ENCODE results near the gene DNAH12.

Gene DNAH12

GRCh38 chr3:57559526-57559925, 15.4 kb upstream of the DNAH12 start:
- no peak for DNase-seq (ENCODE audit: low read depth)

GRCh38 chr3:57557085-57557537, 13.0 kb upstream of the DNAH12 start:
- no peak for TF ChIP-seq CTCF (IDR thresholded peaks at IDR 0.05; ENCODE audit: low read depth, low read length, missing control alignments)
- DNase-seq (ENCODE audit: low read depth), result no peak
- in situ Hi-C loops (cut with HindIII; ENCODE audit: low sequenced_read_pairs), result no loop called here
- H3K4me3 ChIP-seq (ENCODE audit: low read depth, low read length), result peak overlapping the region; percentile 67

More at GRCh38 chr3:57559526-57559925, 15.4 kb upstream of the DNAH12 start:
- no peak for TF ChIP-seq CTCF (IDR thresholded peaks at IDR 0.05; ENCODE audit: low read depth, low read length, missing control alignments)
- no peak overlapping the region for H3K4me3 ChIP-seq (ENCODE audit: low read depth, low read length)
- in situ Hi-C loops (cut with HindIII; ENCODE audit: low sequenced_read_pairs), result no loop called here

- peak overlapping the region; percentile 67 for H3K4me3 ChIP-seq (ENCODE audit: low read depth, low read length)
- no peak for TF ChIP-seq CTCF (IDR thresholded peaks at IDR 0.05; ENCODE audit: low read depth, low read length, missing control alignments)
- in situ Hi-C loops (cut with HindIII; ENCODE audit: low sequenced_read_pairs), result no loop called here
- no peak for DNase-seq (ENCODE audit: low read depth)
Observed at GRCh38 chr3:57556459-57557084, 12.4 kb upstream of the DNAH12 start.

GRCh38 chr3:57555738-57556458, 11.8 kb upstream of the DNAH12 start, which contains the start of gene PDE12:
Gene PDE12, plus strand, starts transcription at chr3:57556274. Its CDS starts 106 bp downstream, at chr3:57556380.
- in situ Hi-C loops (cut with HindIII; ENCODE audit: low sequenced_read_pairs), result no loop called here
- no peak for TF ChIP-seq CTCF (IDR thresholded peaks at IDR 0.05; ENCODE audit: low read depth, low read length, missing control alignments)
- H3K4me3 ChIP-seq (ENCODE audit: low read depth, low read length), result peak within 1 kb of the TSS; percentile 67
- DNase-seq (ENCODE audit: low read depth), result peak; percentile 75

GRCh38 chr3:57555306-57555705, 11.2 kb upstream of the DNAH12 start:
- TF ChIP-seq CTCF (IDR thresholded peaks at IDR 0.05; ENCODE audit: low read depth, low read length, missing control alignments), result no peak
- no peak for DNase-seq (ENCODE audit: low read depth)
- peak overlapping the region; percentile 67 for H3K4me3 ChIP-seq (ENCODE audit: low read depth, low read length)
- in situ Hi-C loops (cut with HindIII; ENCODE audit: low sequenced_read_pairs), result no loop called here

GRCh38 chr3:57546616-57547015, 2.5 kb upstream of the DNAH12 start:
- in situ Hi-C loops (cut with HindIII; ENCODE audit: low sequenced_read_pairs), result no loop called here
- H3K4me3 ChIP-seq (ENCODE audit: low read depth, low read length), result no peak overlapping the region
- DNase-seq (ENCODE audit: low read depth), result no peak
- no peak for TF ChIP-seq CTCF (IDR thresholded peaks at IDR 0.05; ENCODE audit: low read depth, low read length, missing control alignments)

Measured in astrocyte of the cerebellum (primary cell).